K562 treated with DMSO at 1 percent for 4 hours (cell line): ENCODE measurements around the gene RABIF. TPM values are rescaled to one million over a fixed set of nuclear protein-coding genes. Genes with fewer than 3 reads are reported as not detected.

Experiments
- total RNA-seq: library from RNA; unstranded; fragments of 300-600 nt; gene quantifications from 2 replicates; pipeline ENCODE4 v1.2.3, GENCODE V29; 2022; ENCODE audit not compliant: insufficient read depth

The RABIF gene
- total RNA-seq = 12.4 and 19.4 TPM in 2 replicates

GRCh38 chr1:202888531-202889360 is at the start of gene RABIF:
Gene RABIF (minus strand): TSS chr1:202889149. CDS start chr1:202889098, 51 bp downstream.

DNA sequence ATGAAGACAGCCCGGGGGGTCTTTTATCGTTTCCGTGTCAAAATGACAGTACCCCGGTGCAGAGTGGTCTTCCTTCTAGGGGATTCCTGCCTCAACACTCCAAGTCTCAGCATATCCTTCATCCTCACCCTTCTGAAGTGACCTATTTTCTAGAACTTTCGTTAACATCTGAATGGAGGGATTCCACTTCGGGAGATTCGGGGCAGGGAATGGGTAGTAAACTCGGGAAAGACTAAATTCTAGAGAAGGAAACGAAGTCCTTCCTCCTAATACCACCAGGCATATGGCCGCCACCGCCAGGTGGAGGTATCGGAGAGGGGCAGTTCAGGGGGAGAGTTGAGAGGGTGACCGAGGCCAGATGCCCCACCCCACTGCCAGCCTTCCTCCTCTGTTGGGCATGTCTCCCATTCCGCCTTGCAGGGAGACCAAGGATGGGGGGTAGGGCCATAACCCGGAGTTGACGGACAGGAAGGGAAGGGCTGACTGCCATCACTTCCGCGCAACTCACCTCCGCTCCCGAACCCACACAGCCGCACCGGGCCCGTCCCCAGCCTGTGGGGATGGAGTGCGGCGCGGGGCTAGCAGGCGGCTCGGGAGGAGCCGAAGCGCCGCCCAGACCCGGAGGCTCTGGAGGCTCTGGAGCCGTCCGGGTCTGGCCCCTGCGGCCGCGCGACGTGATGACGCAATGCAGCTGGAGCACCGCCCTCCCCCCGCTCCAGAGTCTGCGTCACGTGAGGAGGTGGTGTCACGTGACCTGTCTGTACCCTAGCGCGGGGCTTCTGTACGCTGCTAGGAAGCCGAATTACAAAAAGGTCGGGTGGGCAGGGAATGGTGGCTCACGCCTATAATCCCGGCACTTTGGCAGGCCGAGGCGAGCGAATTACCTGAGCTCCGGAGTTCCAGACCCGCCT is 37.9 kb upstream of the RABIF start, which contains the start of gene KLHL12:
Gene KLHL12, minus strand, starts transcription at position 654 of the 911 bp plus-strand sequence. CDS start 2,072 bp downstream, outside the sequence.

Other genes with a start within 250 kb of the RABIF start
- not detected in 2 replicates for gene SYT2, start 178.7 kb downstream of the RABIF start, total RNA-seq
- 22.2 and 23.9 TPM in 2 replicates for gene KDM5B, start 80.7 kb downstream of the RABIF start, total RNA-seq
- gene PCAT6, start 78.2 kb downstream of the RABIF start, total RNA-seq = 2.8 TPM in 1 of 2 replicates, not detected in the other
- gene KLHL12, start 38.1 kb upstream of the RABIF start, total RNA-seq = 17.4 and 19.4 TPM in 2 replicates
- gene ADIPOR1, start 69.2 kb upstream of the RABIF start, total RNA-seq = 104 and 111 TPM in 2 replicates
- gene CYB5R1, start 78.1 kb upstream of the RABIF start, total RNA-seq = 33.2 and 34.9 TPM in 2 replicates
- gene TMEM183A, start 118.2 kb upstream of the RABIF start, total RNA-seq = 68.4 and 76.7 TPM in 2 replicates
- gene PPFIA4, start 137.3 kb upstream of the RABIF start, total RNA-seq = 1.2 and 3.1 TPM in 2 replicates
- gene MYOG, start 196.9 kb upstream of the RABIF start, total RNA-seq = not detected in 2 replicates
- not detected in 2 replicates for gene ADORA1, start 238.6 kb upstream of the RABIF start, total RNA-seq